ENCODE data around the gene ARID5A.

ARID5A gene

GRCh38 chr2:96564026-96564425 is 27.5 kb downstream of the ARID5A start:
- TF ChIP-seq ZFX (IDR thresholded peaks at IDR 0.05) = no peak
- TF ChIP-seq CTCF (conservative IDR thresholded peaks at IDR 0.05) = no peak
- no peak overlapping the region for H3K27ac ChIP-seq

GRCh38 chr2:96564563-96564962 is 28.0 kb downstream of the ARID5A start:
- no peak for TF ChIP-seq ZFX (IDR thresholded peaks at IDR 0.05)
- TF ChIP-seq CTCF (conservative IDR thresholded peaks at IDR 0.05) = no peak

GRCh38 chr2:96565111-96565510 is 28.6 kb downstream of the ARID5A start:
- no peak overlapping the region for H3K27ac ChIP-seq
- no peak for TF ChIP-seq CTCF (conservative IDR thresholded peaks at IDR 0.05)
- no peak for TF ChIP-seq ZFX (IDR thresholded peaks at IDR 0.05)

More at GRCh38 chr2:96564563-96564962, 28.0 kb downstream of the ARID5A start:
- no peak overlapping the region for H3K27ac ChIP-seq

DNA sequence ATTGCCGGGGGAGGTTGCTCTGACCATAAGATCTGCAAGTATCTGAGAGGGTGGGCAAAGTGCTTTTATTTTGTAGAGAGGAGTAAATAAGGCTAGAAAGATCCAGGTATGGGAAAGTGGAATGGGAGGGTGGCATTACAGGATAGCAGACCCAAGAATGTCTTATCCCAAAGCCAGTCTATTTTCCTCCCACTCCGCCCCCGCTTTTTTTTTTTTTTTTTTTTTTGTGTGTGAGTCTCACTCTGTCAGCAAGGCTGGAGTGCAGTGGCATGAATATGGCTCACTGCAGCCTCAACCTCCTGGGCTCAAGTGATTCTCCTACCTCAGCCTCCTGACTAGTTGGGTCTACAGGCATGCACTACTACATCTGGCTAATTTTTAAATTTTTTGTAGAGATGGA is 31.5 kb downstream of the ARID5A start:
- TF ChIP-seq CTCF (conservative IDR thresholded peaks at IDR 0.05) (no peak), ZFX (IDR thresholded peaks at IDR 0.05) (no peak)

GRCh38 chr2:96574364-96574763 is 37.8 kb downstream of the ARID5A start:
- TF ChIP-seq CTCF (conservative IDR thresholded peaks at IDR 0.05) (no peak; the same call in 1 of the 2 replicates), ZFX (IDR thresholded peaks at IDR 0.05) (no peak)
- no peak overlapping the region for H3K27ac ChIP-seq

More for the DNA sequence above, 31.5 kb downstream of the ARID5A start:
- H3K27ac ChIP-seq = no peak overlapping the region

- H3K27ac ChIP-seq = no peak overlapping the region
Measured at GRCh38 chr2:96575785-96576456, 39.4 kb downstream of the ARID5A start.

More at GRCh38 chr2:96575785-96576456, 39.4 kb downstream of the ARID5A start:
- no peak for TF ChIP-seq ZFX (IDR thresholded peaks at IDR 0.05)
- TF ChIP-seq CTCF (conservative IDR thresholded peaks at IDR 0.05) = no peak

Data from C4-2B (cell line).